GM23338 (cell line): Measurements from ENCODE around the gene TPI1. TPM values are rescaled to one million over a fixed set of nuclear protein-coding genes. Genes with fewer than 3 reads are reported as not detected.
A peak's percentile ranks its signal among the peaks of the same experiment; 100 is the strongest.

ENCODE experiments used
- ATAC-seq: fragments of 200-7000 bp; cut with Tn5 transposase; 3 replicates; pipeline ENCODE4 v1.9.1; 2020
- DNase-seq: peaks from one replicate; pipeline ENCODE4 v3.0.0-alpha.2; 2015; ENCODE audit warnings: low spot score
- H2AFZ ChIP-seq: fragments of 200-600 bp; sonication (generic); 2 replicates; pipeline ENCODE4 v1.8.0; 2016; ENCODE audit warnings: antibody characterized with exemption, mild to moderate bottlenecking, moderate library complexity
- H3F3A ChIP-seq: fragments of 200-600 bp; sonication (generic); replicated peaks from 2 replicates; pipeline ENCODE4 v1.8.0; 2017; ENCODE audit warnings: antibody characterized with exemption, mixed run types, low read depth
- H3K27ac ChIP-seq: fragments of 200-600 bp; sonication (generic); 2 replicates; pipeline ENCODE4 v1.6.1; 2016; ENCODE audit warnings: low read depth
- H3K27me3 ChIP-seq: fragments of 200-600 bp; sonication (generic); 2 replicates; pipeline ENCODE4 v1.8.0; 2016; ENCODE audit warnings: mild to moderate bottlenecking, mixed run types, moderate library complexity; ENCODE audit not compliant: insufficient read depth
- H3K36me3 ChIP-seq: fragments of 200-600 bp; sonication (generic); 2 replicates; pipeline ENCODE4 v1.8.0; 2016; ENCODE audit warnings: mild to moderate bottlenecking; ENCODE audit not compliant: insufficient read depth
- H3K4me1 ChIP-seq: fragments of 200-600 bp; sonication (generic); 2 replicates; pipeline ENCODE4 v1.8.0; 2016; ENCODE audit warnings: mild to moderate bottlenecking, moderate library complexity; ENCODE audit not compliant: insufficient read depth
- H3K4me2 ChIP-seq: fragments of 200-600 bp; sonication (generic); 2 replicates; pipeline ENCODE4 v1.7.1; 2017; ENCODE audit warnings: mixed run types
- H3K4me3 ChIP-seq: fragments of 200-600 bp; sonication (generic); 2 replicates; pipeline ENCODE4 v1.6.1; 2016; ENCODE audit warnings: mixed run types
- H3K79me2 ChIP-seq: fragments of 200-600 bp; sonication (generic); replicated peaks from 2 replicates; pipeline ENCODE4 v1.8.0; 2017; ENCODE audit warnings: mild to moderate bottlenecking; ENCODE audit not compliant: insufficient read depth
- H3K9me2 ChIP-seq: fragments of 200-600 bp; sonication (generic); 2 replicates; pipeline ENCODE4 v1.8.0; 2017; ENCODE audit not compliant: insufficient read depth
- H4K20me1 ChIP-seq: fragments of 200-600 bp; sonication (generic); replicated peaks from 2 replicates; pipeline ENCODE4 v1.8.0; 2017; ENCODE audit warnings: mild to moderate bottlenecking; ENCODE audit not compliant: insufficient read depth
- H3K27ac Mint-ChIP-seq: 2 replicates; pipeline ENCODE4 v1.8.0; 2020; ENCODE audit warnings: inconsistent platforms, mild to moderate bottlenecking, moderate library complexity, mixed read lengths
- H3K27me3 Mint-ChIP-seq: 3 replicates; pipeline ENCODE4 v1.8.0; 2022; ENCODE audit warnings: low read depth, mild to moderate bottlenecking, moderate library complexity, mixed read lengths, inconsistent platforms; ENCODE audit not compliant: insufficient read depth, poor library complexity
- H3K36me3 Mint-ChIP-seq: 3 replicates; pipeline ENCODE4 v1.8.0; 2021; ENCODE audit warnings: low read depth, mild to moderate bottlenecking, inconsistent platforms, moderate library complexity, mixed read lengths
- H3K4me1 Mint-ChIP-seq: 3 replicates; pipeline ENCODE4 v1.8.0; 2020; ENCODE audit warnings: mild to moderate bottlenecking, inconsistent platforms, mixed read lengths
- H3K4me3 Mint-ChIP-seq: 3 replicates; pipeline ENCODE4 v1.8.0; 2021; ENCODE audit warnings: moderate library complexity, mild to moderate bottlenecking, inconsistent platforms, mixed read lengths
- H3K9me3 Mint-ChIP-seq: 3 replicates; pipeline ENCODE4 v1.8.0; 2020; ENCODE audit warnings: moderate library complexity, mild to moderate bottlenecking, inconsistent platforms, mixed read lengths
- CREB1 ChIP-seq: fragments of 250-450 bp; sonication (Bioruptor Pico); IDR thresholded peaks from 2 replicates; pipeline ENCODE4 v1.5.0; 2020; ENCODE audit warnings: low read depth, mild to moderate bottlenecking, moderate library complexity
- CTCF ChIP-seq, 2 experiments: fragments of 200-600 bp in 1 of 2; sonication (generic) in 1 of 2; conservative IDR thresholded peaks; 2 replicates each; pipeline versions ENCODE4 v1.5.1 to v1.6.1; 2016 to 2017; ENCODE audit warnings: antibody characterized with exemption in 2 of 2, low read depth in 2 of 2, mild to moderate bottlenecking in 2 of 2, moderate library complexity in 1 of 2
- EZH2 ChIP-seq: fragments of 200-600 bp; sonication (generic); IDR thresholded peaks from one replicate; pipeline ENCODE4 v1.8.0; 2017; ENCODE audit warnings: antibody characterized with exemption, mild to moderate bottlenecking, low read depth; ENCODE audit not compliant: unreplicated experiment
- JUNB ChIP-seq: IDR thresholded peaks from one replicate; pipeline ENCODE4 v1.6.1; 2016; ENCODE audit warnings: antibody characterized with exemption; ENCODE audit not compliant: unreplicated experiment
- ZNF114 ChIP-seq: fragments of 250-450 bp; sonication (Bioruptor Pico); IDR thresholded peaks from 2 replicates; pipeline ENCODE4 v1.5.0; 2020; ENCODE audit warnings: mild to moderate bottlenecking, moderate library complexity
- ZNF331 ChIP-seq: fragments of 250-450 bp; sonication (Bioruptor Pico); IDR thresholded peaks from 2 replicates; pipeline ENCODE4 v1.5.0; 2020; ENCODE audit warnings: low read depth, mild to moderate bottlenecking, moderate library complexity
- polyA plus RNA-seq: library from polyadenylated mRNA; unstranded; fragments of >200 nt; fragmentation: Nextera tagmentation; extraction: Ambion mirVana; gene quantifications from 2 replicates; pipeline ENCODE4 v1.2.1, GENCODE V29; 2016
- total RNA-seq: library from RNA; depleted of rRNA; stranded (reverse); fragments of >200 nt; shearing (Covaris generic); gene quantifications from 2 replicates; pipeline ENCODE4 v1.2.3, GENCODE V29; 2014
- TF ChIP-seq, protein P1 (sequence below): fragments of 250-450 bp; sonication (Bioruptor Pico); IDR thresholded peaks from 2 replicates; pipeline ENCODE4 v1.5.0; 2020; ENCODE audit warnings: mild to moderate bottlenecking, moderate library complexity

TPI1 gene
- total and polyA plus RNA-seq, 2 experiments from 2014 or later, result 737 to 822 TPM

- TF ChIP-seq, protein P1, sequence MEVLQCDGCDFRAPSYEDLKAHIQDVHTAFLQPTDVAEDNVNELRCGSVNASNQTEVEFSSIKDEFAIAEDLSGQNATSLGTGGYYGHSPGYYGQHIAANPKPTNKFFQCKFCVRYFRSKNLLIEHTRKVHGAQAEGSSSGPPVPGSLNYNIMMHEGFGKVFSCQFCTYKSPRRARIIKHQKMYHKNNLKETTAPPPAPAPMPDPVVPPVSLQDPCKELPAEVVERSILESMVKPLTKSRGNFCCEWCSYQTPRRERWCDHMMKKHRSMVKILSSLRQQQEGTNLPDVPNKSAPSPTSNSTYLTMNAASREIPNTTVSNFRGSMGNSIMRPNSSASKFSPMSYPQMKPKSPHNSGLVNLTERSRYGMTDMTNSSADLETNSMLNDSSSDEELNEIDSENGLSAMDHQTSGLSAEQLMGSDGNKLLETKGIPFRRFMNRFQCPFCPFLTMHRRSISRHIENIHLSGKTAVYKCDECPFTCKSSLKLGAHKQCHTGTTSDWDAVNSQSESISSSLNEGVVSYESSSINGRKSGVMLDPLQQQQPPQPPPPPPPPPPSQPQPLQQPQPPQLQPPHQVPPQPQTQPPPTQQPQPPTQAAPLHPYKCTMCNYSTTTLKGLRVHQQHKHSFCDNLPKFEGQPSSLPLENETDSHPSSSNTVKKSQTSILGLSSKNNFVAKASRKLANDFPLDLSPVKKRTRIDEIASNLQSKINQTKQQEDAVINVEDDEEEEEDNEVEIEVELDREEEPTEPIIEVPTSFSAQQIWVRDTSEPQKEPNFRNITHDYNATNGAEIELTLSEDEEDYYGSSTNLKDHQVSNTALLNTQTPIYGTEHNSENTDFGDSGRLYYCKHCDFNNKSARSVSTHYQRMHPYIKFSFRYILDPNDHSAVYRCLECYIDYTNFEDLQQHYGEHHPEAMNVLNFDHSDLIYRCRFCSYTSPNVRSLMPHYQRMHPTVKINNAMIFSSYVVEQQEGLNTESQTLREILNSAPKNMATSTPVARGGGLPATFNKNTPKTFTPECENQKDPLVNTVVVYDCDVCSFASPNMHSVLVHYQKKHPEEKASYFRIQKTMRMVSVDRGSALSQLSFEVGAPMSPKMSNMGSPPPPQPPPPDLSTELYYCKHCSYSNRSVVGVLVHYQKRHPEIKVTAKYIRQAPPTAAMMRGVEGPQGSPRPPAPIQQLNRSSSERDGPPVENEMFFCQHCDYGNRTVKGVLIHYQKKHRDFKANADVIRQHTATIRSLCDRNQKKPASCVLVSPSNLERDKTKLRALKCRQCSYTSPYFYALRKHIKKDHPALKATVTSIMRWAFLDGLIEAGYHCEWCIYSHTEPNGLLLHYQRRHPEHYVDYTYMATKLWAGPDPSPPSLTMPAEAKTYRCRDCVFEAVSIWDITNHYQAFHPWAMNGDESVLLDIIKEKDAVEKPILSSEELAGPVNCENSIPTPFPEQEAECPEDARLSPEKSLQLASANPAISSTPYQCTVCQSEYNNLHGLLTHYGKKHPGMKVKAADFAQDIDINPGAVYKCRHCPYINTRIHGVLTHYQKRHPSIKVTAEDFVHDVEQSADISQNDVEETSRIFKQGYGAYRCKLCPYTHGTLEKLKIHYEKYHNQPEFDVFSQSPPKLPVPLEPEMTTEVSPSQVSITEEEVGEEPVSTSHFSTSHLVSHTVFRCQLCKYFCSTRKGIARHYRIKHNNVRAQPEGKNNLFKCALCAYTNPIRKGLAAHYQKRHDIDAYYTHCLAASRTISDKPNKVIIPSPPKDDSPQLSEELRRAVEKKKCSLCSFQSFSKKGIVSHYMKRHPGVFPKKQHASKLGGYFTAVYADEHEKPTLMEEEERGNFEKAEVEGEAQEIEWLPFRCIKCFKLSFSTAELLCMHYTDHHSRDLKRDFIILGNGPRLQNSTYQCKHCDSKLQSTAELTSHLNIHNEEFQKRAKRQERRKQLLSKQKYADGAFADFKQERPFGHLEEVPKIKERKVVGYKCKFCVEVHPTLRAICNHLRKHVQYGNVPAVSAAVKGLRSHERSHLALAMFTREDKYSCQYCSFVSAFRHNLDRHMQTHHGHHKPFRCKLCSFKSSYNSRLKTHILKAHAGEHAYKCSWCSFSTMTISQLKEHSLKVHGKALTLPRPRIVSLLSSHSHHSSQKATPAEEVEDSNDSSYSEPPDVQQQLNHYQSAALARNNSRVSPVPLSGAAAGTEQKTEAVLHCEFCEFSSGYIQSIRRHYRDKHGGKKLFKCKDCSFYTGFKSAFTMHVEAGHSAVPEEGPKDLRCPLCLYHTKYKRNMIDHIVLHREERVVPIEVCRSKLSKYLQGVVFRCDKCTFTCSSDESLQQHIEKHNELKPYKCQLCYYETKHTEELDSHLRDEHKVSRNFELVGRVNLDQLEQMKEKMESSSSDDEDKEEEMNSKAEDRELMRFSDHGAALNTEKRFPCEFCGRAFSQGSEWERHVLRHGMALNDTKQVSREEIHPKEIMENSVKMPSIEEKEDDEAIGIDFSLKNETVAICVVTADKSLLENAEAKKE (CRISPR knock-in tag), result no peak
These were observed 17.3 kb upstream of the TPI1 start (continued) for GRCh38 chr12:6849976-6850560.

- Histone ChIP-seq H3K79me2 (peaks cover 41% of the 10 kb centered on the region), H3K27ac (0 out of 2 replicates have a peak overlapping the region, but pooled peaks have one; percentile 3)
- H3K36me3 Mint-ChIP-seq, result peaks cover 49% of the 10 kb centered on the region
- TF ChIP-seq EZH2, result no peak
- TF ChIP-seq CTCF (conservative IDR thresholded peaks at IDR 0.05; ENCODE audit: low read depth in 2 of 2), result no peak
- TF ChIP-seq CREB1 (CRISPR knock-in tag), result no peak
- TF ChIP-seq, protein P1 (CRISPR knock-in tag), result no peak
- TF ChIP-seq JUNB, result no peak
- TF ChIP-seq ZNF114 (CRISPR knock-in tag), result no peak
- TF ChIP-seq ZNF331 (CRISPR knock-in tag), result no peak
These were observed 16.6 kb upstream of the TPI1 start for GRCh38 chr12:6850796-6851152.

More at GRCh38 chr12:6850796-6851152, 16.6 kb upstream of the TPI1 start:
- Mint-ChIP-seq H3K4me3 (peak overlapping the region; percentile 95), H3K4me1 (peaks cover 15% of the 10 kb centered on the region), H3K27ac (peak overlapping the region; percentile 21), H3K9me3 (no peaks in the 10 kb centered on the region), H3K27me3 (peaks cover 31% of the 10 kb centered on the region)
- Histone ChIP-seq H3K27me3 (no peaks in the 10 kb centered on the region), H4K20me1 (peaks cover 4% of the 10 kb centered on the region; the same call in 1 of the 2 replicates), H3K4me1 (peaks cover 19% of the 10 kb centered on the region), H3F3A (peaks cover 14% of the 10 kb centered on the region; the same call in 1 of the 2 replicates), H3K4me3 (peak overlapping the region; percentile 80), H3K4me2 (peak overlapping the region; percentile 78), H2AFZ (no peak overlapping the region), H3K9me2 (no peaks in the 10 kb centered on the region), H3K36me3 (peaks cover 23% of the 10 kb centered on the region)
- peak; percentile 29 for DNase-seq
- ATAC-seq, result no peak
